ENCODE results near the gene FLYWCH1. TPM values are rescaled to one million over a fixed set of nuclear protein-coding genes. Genes with fewer than 3 reads are reported as not detected.

Gene FLYWCH1
- total and polyA plus RNA-seq, 10 of the 15 experiments (the other 5 are each of a cell fraction or from before 2014, with no cell fraction given) = 0.47 to 33.8 (median 11.2) TPM

- no peak for TF ChIP-seq BCL3 (IDR thresholded peaks at IDR 0.05; ENCODE audit: borderline replicate concordance, insufficient read depth, low read depth, low read length, poor library complexity, severe bottlenecking)
- no peak for TF ChIP-seq CREB1 (IDR thresholded peaks at IDR 0.05; ENCODE audit: low read depth)
- no peak for TF ChIP-seq ZSCAN29 (IDR thresholded peaks at IDR 0.05)
- no peak for TF ChIP-seq IRF4 (IDR thresholded peaks at IDR 0.05; ENCODE audit: low read depth, low read length)
- no peak for TF ChIP-seq ATF3 (IDR thresholded peaks at IDR 0.05; ENCODE audit: borderline replicate concordance, extremely low read depth, low read depth, low read length)
These were observed 34.9 kb downstream of the FLYWCH1 start (continued) for GRCh38 chr16:2946649-2947048.

- no peaks in the 10 kb centered on the region for H4K20me1 ChIP-seq (ENCODE audit: control insufficient read depth, insufficient read depth)
- no peak for TF ChIP-seq PML (IDR thresholded peaks at IDR 0.05; ENCODE audit: low read length)
- no peak for TF ChIP-seq STAT1 (conservative IDR thresholded peaks at IDR 0.05)
- no peak overlapping the region for H2AFZ ChIP-seq (ENCODE audit: control insufficient read depth, low read depth, low read length)
- no peak overlapping the region for H3K27ac ChIP-seq (ENCODE audit: control insufficient read depth, insufficient read depth)
- ATAC-seq (no peak), FAIRE-seq (no peak), DNase-seq (ENCODE audit: low read depth, low spot score) (no peak)
- H3K9me3 ChIP-seq (replicated peaks; ENCODE audit: control insufficient read depth, insufficient read depth, low read length) = no peaks in the 10 kb centered on the region
- no peaks in the 10 kb centered on the region for H3K36me3 ChIP-seq (ENCODE audit: control insufficient read depth in 2 of 2, insufficient read depth in 2 of 2, low read length in 1 of 2)
- no peak overlapping the region for H3K4me3 ChIP-seq
- ChIA-PET RAD21 (ENCODE audit: unreplicated experiment) (no interaction called here), POLR2A (interaction anchor here (0.6 kb wide), 1 partner anchor 18 kb away, joined by 3 read pairs; no protein-coding TSS in a partner anchor), CTCF (no interaction called here), SMC1A (ENCODE audit: uncharacterized antibody, unreplicated experiment) (no interaction called here)
- intact Hi-C loops (cut with micrococcal nuclease; ENCODE audit: unreplicated experiment) (no loop called here), in situ Hi-C loops (cut with MboI) (no loop called here)
- 85% methylated on average over 33 of the region's 36 CpGs for WGBS (ENCODE audit: insufficient coverage, insufficient replicate concordance, low lambda C conversion rate, missing lambda C conversion rate)
- no peaks in the 10 kb centered on the region for H3K27me3 ChIP-seq (replicated peaks in 1 of 2; ENCODE audit: control insufficient read depth in 2 of 2, insufficient read depth in 2 of 2, low read length in 1 of 2)
- peaks cover 6% of the 10 kb centered on the region for H3K4me1 ChIP-seq (ENCODE audit: control insufficient read depth, insufficient read depth, low read length)
- TSS peak; percentile 58 for BruUV-seq (replicated peaks)
- H3K79me2 ChIP-seq (ENCODE audit: control insufficient read depth, insufficient read depth, low read length) = no peaks in the 10 kb centered on the region
- H3K9ac ChIP-seq (ENCODE audit: control insufficient read depth, insufficient read depth, low read length) = no peak overlapping the region
- H3K4me2 ChIP-seq (ENCODE audit: control insufficient read depth, insufficient read depth) = no peak overlapping the region
These were observed 37.3 kb downstream of the FLYWCH1 start for GRCh38 chr16:2948807-2949704.
